Left ventricle myocardium inferior (tissue), 1 donor: ENCODE results near the gene CEP131. TPM values are rescaled to one million over a fixed set of nuclear protein-coding genes. Genes with fewer than 3 reads are reported as not detected.
A peak's percentile ranks its signal among the peaks of the same experiment; 100 is the strongest.

Experiments
- DNase-seq: peaks from one replicate; pipeline ENCODE4 v3.0.0-alpha.2; 2020
- H3K27ac ChIP-seq: fragments of 200-600 bp; replicated peaks from 2 replicates; pipeline ENCODE4 v1.8.0; 2021
- H3K27me3 ChIP-seq: fragments of 200-600 bp; 2 replicates; pipeline ENCODE4 v1.8.0; 2021; ENCODE audit warnings: low read depth
- H3K36me3 ChIP-seq: fragments of 200-600 bp; 2 replicates; pipeline ENCODE4 v1.8.0; 2021
- H3K4me1 ChIP-seq: fragments of 200-600 bp; 2 replicates; pipeline ENCODE4 v1.8.0; 2021
- H3K4me3 ChIP-seq: fragments of 200-600 bp; 2 replicates; pipeline ENCODE4 v1.8.0; 2021; ENCODE audit warnings: mild to moderate bottlenecking, moderate library complexity
- H3K9me3 ChIP-seq: fragments of 200-600 bp; replicated peaks from 2 replicates; pipeline ENCODE4 v1.8.0; 2021
- CTCF ChIP-seq: fragments of 200-600 bp; IDR thresholded peaks from 2 replicates; pipeline ENCODE4 v1.8.0; 2021; ENCODE audit warnings: antibody characterized with exemption, mild to moderate bottlenecking, borderline replicate concordance
- intact Hi-C: fragments of 100-400 bp; cut with micrococcal nuclease; formaldehyde crosslinking; loops from one replicate; pipeline ENCODE4 v1.11.0; 2022
- total RNA-seq: library from RNA; stranded (reverse); fragmentation: NEBNext Ultra II Directional; extraction: Animal tissue kit (Norgen Biotek cat#: 25700); gene quantifications from one replicate; pipeline ENCODE4 v1.2.1, GENCODE V29; 2021
- donor health status: DM: no; HTN: yes; CAD: no; lungs with severe emphysema.

CEP131 gene
- total RNA-seq, 1 donor from 2014 or later: 7.6 TPM

- Histone ChIP-seq H3K27ac (peak overlapping the region; percentile 69), H3K36me3 (no peaks in the 10 kb centered on the region), H3K4me3 (peak overlapping the region; percentile 64), H3K27me3 (peaks cover 12% of the 10 kb centered on the region), H3K4me1 (peaks cover 23% of the 10 kb centered on the region), H3K9me3 (no peaks in the 10 kb centered on the region)
- intact Hi-C loops: no loop called here
- peak; percentile 62 for DNase-seq
- TF ChIP-seq CTCF: no peak
Measured at GRCh38 chr17:81160306-81160705, 62.5 kb downstream of the CEP131 start.

GRCh38 chr17:81159611-81160265 lies 63.0 kb downstream of the CEP131 start:
- no peaks in the 10 kb centered on the region for H3K9me3 ChIP-seq
- no peaks in the 10 kb centered on the region for H3K36me3 ChIP-seq
- peaks cover 17% of the 10 kb centered on the region for H3K4me1 ChIP-seq
- intact Hi-C loops: no loop called here
- peak overlapping the region; percentile 64 for H3K4me3 ChIP-seq
- peaks cover 6% of the 10 kb centered on the region for H3K27me3 ChIP-seq
- TF ChIP-seq CTCF: no peak
- no peak for DNase-seq
- H3K27ac ChIP-seq: peak overlapping the region; percentile 69

GRCh38 chr17:81158688-81159590 lies 63.8 kb downstream of the CEP131 start:
- Histone ChIP-seq H3K27ac (no peak overlapping the region), H3K36me3 (no peaks in the 10 kb centered on the region), H3K4me1 (peaks cover 17% of the 10 kb centered on the region), H3K9me3 (no peaks in the 10 kb centered on the region), H3K27me3 (peaks cover 5% of the 10 kb centered on the region), H3K4me3 (peak overlapping the region; percentile 64)
- no peak for DNase-seq
- no peak for TF ChIP-seq CTCF
- intact Hi-C loops: no loop called here

GRCh38 chr17:81157848-81158687 lies 64.7 kb downstream of the CEP131 start:
- peaks cover 25% of the 10 kb centered on the region for H3K4me1 ChIP-seq
- no peaks in the 10 kb centered on the region for H3K9me3 ChIP-seq
- no peaks in the 10 kb centered on the region for H3K27me3 ChIP-seq
- intact Hi-C loops: no loop called here
- TF ChIP-seq CTCF: no peak
- no peaks in the 10 kb centered on the region for H3K36me3 ChIP-seq
- H3K4me3 ChIP-seq: no peak overlapping the region
- no peak overlapping the region for H3K27ac ChIP-seq
- no peak for DNase-seq
